DOHH2 (cell line): ENCODE data around the gene TRIM15.

Source experiments
- H3F3A ChIP-seq: fragments of 200-600 bp; sonication (generic), shearing (Covaris generic); 2 replicates; pipeline ENCODE4 v1.6.0; 2016; ENCODE audit warnings: antibody characterized with exemption, mild to moderate bottlenecking; ENCODE audit not compliant: control insufficient read depth, insufficient read depth
- H3K27ac ChIP-seq: fragments of 200-600 bp; sonication (generic); 2 replicates; pipeline ENCODE4 v1.5.1; 2014; ENCODE audit warnings: low read depth, mild to moderate bottlenecking, low read length, moderate library complexity
- H3K27me3 ChIP-seq: fragments of 200-600 bp; sonication (generic); 2 replicates; pipeline ENCODE4 v1.6.1; 2014; ENCODE audit warnings: mild to moderate bottlenecking, low read length, mixed read lengths; ENCODE audit not compliant: control insufficient read depth
- H3K36me3 ChIP-seq: fragments of 200-600 bp; sonication (generic); 2 replicates; pipeline ENCODE4 v1.6.1; 2014; ENCODE audit warnings: mild to moderate bottlenecking, low read length, moderate library complexity, mixed read lengths; ENCODE audit not compliant: control insufficient read depth
- H3K4me1 ChIP-seq: fragments of 200-600 bp; sonication (generic); 2 replicates; pipeline ENCODE4 v1.6.1; 2014; ENCODE audit warnings: mild to moderate bottlenecking, low read length, mixed read lengths; ENCODE audit not compliant: control insufficient read depth
- H3K4me2 ChIP-seq: fragments of 200-600 bp; sonication (generic); 2 replicates; pipeline ENCODE4 v1.6.0; 2014; ENCODE audit warnings: mild to moderate bottlenecking, low read length, moderate library complexity
- H3K4me3 ChIP-seq: fragments of 200-600 bp; sonication (generic); 2 replicates; pipeline ENCODE4 v1.5.1; 2014; ENCODE audit warnings: mild to moderate bottlenecking, low read length, mixed read lengths
- H3K79me2 ChIP-seq: fragments of 200-600 bp; sonication (generic); 2 replicates; pipeline ENCODE4 v1.6.1; 2014; ENCODE audit warnings: mild to moderate bottlenecking, low read length, mixed read lengths; ENCODE audit not compliant: control insufficient read depth
- H3K9me2 ChIP-seq: fragments of 200-600 bp; sonication (generic); replicated peaks from 2 replicates; pipeline ENCODE4 v1.6.1; 2014; ENCODE audit warnings: mild to moderate bottlenecking, low read length, mixed read lengths; ENCODE audit not compliant: control insufficient read depth
- H3K9me3 ChIP-seq: fragments of 200-600 bp; sonication (generic); 2 replicates; pipeline ENCODE4 v1.6.1; 2014; ENCODE audit warnings: antibody characterized with exemption, low read length, mixed read lengths; ENCODE audit not compliant: control insufficient read depth, insufficient read depth
- H4K20me1 ChIP-seq: fragments of 200-600 bp; sonication (generic); 2 replicates; pipeline ENCODE4 v1.6.0; 2014; ENCODE audit warnings: low read depth, mild to moderate bottlenecking, antibody characterized with exemption, low read length, moderate library complexity; ENCODE audit not compliant: control insufficient read depth, insufficient read depth
- CTCF ChIP-seq: fragments of 200-600 bp; sonication (generic); IDR thresholded peaks from one replicate; pipeline ENCODE4 v1.5.1; 2014; ENCODE audit warnings: antibody characterized with exemption, mild to moderate bottlenecking, low read depth, low read length; ENCODE audit not compliant: poor library complexity, severe bottlenecking
- EZH2phosphoT487 ChIP-seq: fragments of 200-600 bp; sonication (generic); IDR thresholded peaks from 2 replicates; pipeline ENCODE4 v1.6.1; 2017; ENCODE audit warnings: borderline replicate concordance, mild to moderate bottlenecking, antibody characterized with exemption, low read length, moderate library complexity, mixed read lengths

TRIM15 gene

GRCh38 chr6:30149858-30150550 lies 13.3 kb upstream of the TRIM15 start:
- Histone ChIP-seq H3K27me3 (peaks cover 20% of the 10 kb centered on the region), H3K27ac (no peak overlapping the region), H4K20me1 (no peaks in the 10 kb centered on the region), H3K4me2 (no peak overlapping the region), H3K9me2 (no peaks in the 10 kb centered on the region), H3F3A (no peaks in the 10 kb centered on the region), H3K79me2 (no peaks in the 10 kb centered on the region), H3K36me3 (no peaks in the 10 kb centered on the region), H3K9me3 (no peaks in the 10 kb centered on the region), H3K4me3 (no peak overlapping the region), H3K4me1 (no peaks in the 10 kb centered on the region)
- TF ChIP-seq EZH2phosphoT487 (no peak), CTCF (no peak)

- no peak overlapping the region for H3K27ac ChIP-seq
- no peaks in the 10 kb centered on the region for H3K9me3 ChIP-seq
- TF ChIP-seq EZH2phosphoT487 (no peak), CTCF (no peak)
- H3K4me2 ChIP-seq, result no peak overlapping the region
- no peaks in the 10 kb centered on the region for H3K9me2 ChIP-seq
- H3F3A ChIP-seq, result no peaks in the 10 kb centered on the region
- no peaks in the 10 kb centered on the region for H4K20me1 ChIP-seq
- H3K79me2 ChIP-seq, result no peaks in the 10 kb centered on the region
- no peaks in the 10 kb centered on the region for H3K4me1 ChIP-seq
- no peak overlapping the region for H3K4me3 ChIP-seq
- H3K27me3 ChIP-seq, result peaks cover 19% of the 10 kb centered on the region
- no peaks in the 10 kb centered on the region for H3K36me3 ChIP-seq
Observed at GRCh38 chr6:30150671-30151395, 12.5 kb upstream of the TRIM15 start.

GRCh38 chr6:30151580-30151979 lies 11.8 kb upstream of the TRIM15 start:
- no peaks in the 10 kb centered on the region for H3K9me2 ChIP-seq
- H3K36me3 ChIP-seq, result no peaks in the 10 kb centered on the region
- no peaks in the 10 kb centered on the region for H3F3A ChIP-seq
- peaks cover 19% of the 10 kb centered on the region for H3K27me3 ChIP-seq
- H3K4me2 ChIP-seq, result no peak overlapping the region
- no peak overlapping the region for H3K4me3 ChIP-seq
- no peaks in the 10 kb centered on the region for H3K4me1 ChIP-seq
- no peak for TF ChIP-seq CTCF
- TF ChIP-seq EZH2phosphoT487, result no peak
- H3K9me3 ChIP-seq, result no peaks in the 10 kb centered on the region
- H4K20me1 ChIP-seq, result no peaks in the 10 kb centered on the region
- H3K27ac ChIP-seq, result no peak overlapping the region
- no peaks in the 10 kb centered on the region for H3K79me2 ChIP-seq
